Right lobe of liver (tissue), 6 donors: ENCODE measurements around the gene NPR3. TPM values are rescaled to one million over a fixed set of nuclear protein-coding genes. Genes with fewer than 3 reads are reported as not detected.

Experiments used
- ATAC-seq, 4 donors: fragments of 200-7000 bp; cut with Tn5 transposase; one replicate each; pipeline ENCODE4 v1.9.1; 2020; ENCODE audit warnings: mild to moderate bottlenecking in 4 of 4, moderate library complexity in 4 of 4
- DNase-seq, 3 donors: peaks; one replicate each; pipeline ENCODE4 v3.0.0-alpha.2; 2020
- H3K27ac ChIP-seq, 3 donors: fragments of 200-600 bp; one replicate each; pipeline ENCODE4 v1.8.0; 2022
- H3K27me3 ChIP-seq, 2 donors: fragments of 200-600 bp; one replicate each; pipeline ENCODE4 v1.8.0; 2022
- H3K36me3 ChIP-seq, 4 donors: fragments of 200-600 bp; sonication (generic) in 1 of 4; one replicate each; pipeline versions ENCODE4 v1.5.1 to v1.8.0; 2017 to 2022; ENCODE audit warnings: control low read depth in 1 of 4
- H3K4me1 ChIP-seq, 4 donors: fragments of 200-600 bp; sonication (generic) in 1 of 4; one replicate each; pipeline versions ENCODE4 v1.5.1 to v1.8.0; 2017 to 2022; ENCODE audit warnings: control low read depth in 1 of 4
- H3K4me3 ChIP-seq, 3 donors: fragments of 200-600 bp; one replicate each; pipeline ENCODE4 v1.8.0; 2022
- H3K9me3 ChIP-seq, 4 donors: fragments of 200-600 bp; sonication (generic) in 1 of 4; one replicate each; pipeline versions ENCODE4 v1.5.1 to v1.8.0; 2017 to 2022; ENCODE audit warnings: control low read depth in 1 of 4
- CTCF ChIP-seq, 4 donors: fragments of 200-600 bp in 3 of 4; fragments of 450-650 bp in 1 of 4; IDR thresholded peaks; one replicate each; pipeline versions ENCODE4 v1.5.1 to v1.8.0; 2016 to 2022; ENCODE audit warnings: antibody characterized with exemption in 4 of 4, mild to moderate bottlenecking in 2 of 4
- POLR2A ChIP-seq: fragments of 450-650 bp; IDR thresholded peaks from one replicate; pipeline ENCODE4 v1.6.1; 2017; ENCODE audit warnings: antibody characterized with exemption, mild to moderate bottlenecking
- WGBS: methylation state at CpG from one replicate; pipeline ENCODE4 v1.1.6; 2018; ENCODE audit warnings: low coverage, low lambda C conversion rate; ENCODE audit not compliant: insufficient coverage; ENCODE audit errors: missing lambda C conversion rate; 5-methylcytosine and 5-hydroxymethylcytosine counted together
- intact Hi-C, 2 donors: fragments of 100-400 bp; cut with DNase I; formaldehyde crosslinking; loops; one replicate each; pipeline versions ENCODE4 v1.11.2 to v1.14.1; 2022
- total RNA-seq, 6 experiments: library from RNA; depleted of rRNA in 2 of 6; stranded (reverse); fragments of >200 nt in 2 of 6; fragmentation: NEBNext Ultra II Directional in 3 of 6; extraction: Animal tissue kit (Norgen Biotek cat#: 25700) in 3 of 6; gene quantifications; one replicate each; pipeline versions ENCODE4 v1.1.0 to v1.2.4, GENCODE V29; 2016 to 2023
- donor health status: DM: no; HTN: yes; CAD: no.
- donor health status: DM: no; HTN: no; CAD: no.
- donor health status: DM: no; HTN: no; CAD: no.
- donor health status: DM: no; HTN: yes; CAD: no.
- donor health status: DM: no; HTN: yes; CAD: no.

Gene NPR3
- total RNA-seq, 6 experiments from 2014 or later: 0.98 to 3.2 (median 2.4) TPM

- no peaks in the 10 kb centered on the region for H3K4me1 ChIP-seq
- ATAC-seq: no peak
- H3K36me3 ChIP-seq: no peaks in the 10 kb centered on the region
- no peak overlapping the region for H3K4me3 ChIP-seq
- no peak for DNase-seq
- WGBS: 89% methylated on average over 5 of the region's 5 CpGs
- TF ChIP-seq CTCF (IDR thresholded peaks at IDR 0.05): no peak
- TF ChIP-seq POLR2A: no peak
- H3K9me3 ChIP-seq: no peaks in the 10 kb centered on the region
- no peak overlapping the region for H3K27ac ChIP-seq
- intact Hi-C loops: no loop called here
- no peaks in the 10 kb centered on the region for H3K27me3 ChIP-seq
Observed at GRCh38 chr5:32779754-32780415, 68.8 kb downstream of the NPR3 start.

- no peaks in the 10 kb centered on the region for H3K4me1 ChIP-seq
- intact Hi-C loops: no loop called here
- ATAC-seq (no peak), DNase-seq (no peak)
- no peaks in the 10 kb centered on the region for H3K9me3 ChIP-seq
- H3K27me3 ChIP-seq: no peaks in the 10 kb centered on the region
- TF ChIP-seq CTCF (IDR thresholded peaks at IDR 0.05): no peak
- no peak for TF ChIP-seq POLR2A
- no peak overlapping the region for H3K4me3 ChIP-seq
- 86% methylated on average over 10 of the region's 10 CpGs for WGBS
- H3K27ac ChIP-seq: no peak overlapping the region
- H3K36me3 ChIP-seq: no peaks in the 10 kb centered on the region
Observed at GRCh38 chr5:32780508-32780919, 69.4 kb downstream of the NPR3 start.

- intact Hi-C loops: no loop called here
- TF ChIP-seq POLR2A (no peak), CTCF (IDR thresholded peaks at IDR 0.05) (no peak)
- 80% methylated on average over 4 of the region's 4 CpGs for WGBS
- no peaks in the 10 kb centered on the region for H3K27me3 ChIP-seq
- no peaks in the 10 kb centered on the region for H3K9me3 ChIP-seq
- no peak overlapping the region for H3K4me3 ChIP-seq
- H3K27ac ChIP-seq: no peak overlapping the region
- DNase-seq: no peak
- ATAC-seq: no peak
- no peaks in the 10 kb centered on the region for H3K36me3 ChIP-seq
- H3K4me1 ChIP-seq: no peaks in the 10 kb centered on the region
Observed at GRCh38 chr5:32783661-32784060, 72.5 kb downstream of the NPR3 start.

GRCh38 chr5:32785611-32786254 is 74.6 kb downstream of the NPR3 start:
- no peaks in the 10 kb centered on the region for H3K27me3 ChIP-seq
- no peaks in the 10 kb centered on the region for H3K4me1 ChIP-seq
- intact Hi-C loops: no loop called here
- no peak for TF ChIP-seq CTCF (IDR thresholded peaks at IDR 0.05)
- TF ChIP-seq POLR2A: no peak
- no peaks in the 10 kb centered on the region for H3K9me3 ChIP-seq
- H3K4me3 ChIP-seq: no peak overlapping the region
- no peak for ATAC-seq
- H3K36me3 ChIP-seq: no peaks in the 10 kb centered on the region
- DNase-seq: no peak
- WGBS: 54% methylated on average over 3 of the region's 3 CpGs
- no peak overlapping the region for H3K27ac ChIP-seq
